Mucosa of rectum (tissue), 2 donors: Measurements from ENCODE around the gene TBX5.
"Not testable (repeated sequence)": the region's sequence is repeated elsewhere in the genome, so short reads cannot be mapped to it uniquely, and the experiment has no call there.

ENCODE experiments used
- H3K27ac ChIP-seq, 2 donors: one replicate each; pipeline ENCODE4 v1.7.0; 2013; ENCODE audit warnings: inconsistent platforms in 2 of 2, low read depth in 2 of 2, low read length in 2 of 2
- H3K27me3 ChIP-seq, 2 donors: one replicate each; pipeline ENCODE4 v1.7.0; 2013; ENCODE audit warnings: low read length in 2 of 2; ENCODE audit not compliant: control insufficient read depth in 2 of 2, insufficient read depth in 2 of 2
- H3K36me3 ChIP-seq, 2 donors: one replicate each; pipeline ENCODE4 v1.7.0; 2013; ENCODE audit warnings: low read length in 2 of 2; ENCODE audit not compliant: control insufficient read depth in 2 of 2, insufficient read depth in 2 of 2
- H3K4me1 ChIP-seq, 2 donors: one replicate each; pipeline ENCODE4 v1.7.0; 2013; ENCODE audit warnings: low read length in 2 of 2, mild to moderate bottlenecking in 1 of 2; ENCODE audit not compliant: control insufficient read depth in 2 of 2, insufficient read depth in 2 of 2
- H3K4me3 ChIP-seq, 2 donors: one replicate each; pipeline ENCODE4 v1.7.0; 2013; ENCODE audit warnings: low read length in 2 of 2
- H3K9ac ChIP-seq, 2 donors: one replicate each; pipeline ENCODE4 v1.7.0; 2013; ENCODE audit warnings: low read length in 2 of 2, low read depth in 1 of 2, mild to moderate bottlenecking in 1 of 2
- H3K9me3 ChIP-seq, 2 donors: one replicate each; pipeline ENCODE4 v1.7.0; 2013; ENCODE audit warnings: low read length in 2 of 2; ENCODE audit not compliant: control insufficient read depth in 2 of 2
- donor health status: healthy.
- donor health status: Normal muscosa, but diverticular disease.

The TBX5 gene

GRCh38 chr12:114371733-114372132, 34.2 kb downstream of the TBX5 start:
- H3K9ac ChIP-seq = no peak overlapping the region
- no peaks in the 10 kb centered on the region for H3K36me3 ChIP-seq
- peaks cover 0 to 3% of the 10 kb centered on the region in 2 donors for H3K27me3 ChIP-seq
- H3K4me1 ChIP-seq = no peaks in the 10 kb centered on the region
- H3K4me3 ChIP-seq = no peak overlapping the region
- H3K9me3 ChIP-seq = no peaks in the 10 kb centered on the region
- H3K27ac ChIP-seq = no peak overlapping the region

GRCh38 chr12:114371250-114371649, 34.7 kb downstream of the TBX5 start:
- H3K9ac ChIP-seq = no peak overlapping the region
- H3K4me3 ChIP-seq = no peak overlapping the region

GRCh38 chr12:114368685-114369452, 37.1 kb downstream of the TBX5 start:
- H3K4me3 ChIP-seq = no peak overlapping the region
- H3K9ac ChIP-seq = no peak overlapping the region
- H3K9me3 ChIP-seq = no peaks in the 10 kb centered on the region
- H3K27ac ChIP-seq = no peak overlapping the region
- H3K27me3 ChIP-seq = peaks cover 0 to 1% of the 10 kb centered on the region in 2 donors
- no peaks in the 10 kb centered on the region for H3K4me1 ChIP-seq
- no peaks in the 10 kb centered on the region for H3K36me3 ChIP-seq

More at GRCh38 chr12:114371250-114371649, 34.7 kb downstream of the TBX5 start:
- Histone ChIP-seq H3K9me3 (no peaks in the 10 kb centered on the region), H3K4me1 (no peaks in the 10 kb centered on the region), H3K27me3 (peaks cover 0 to 3% of the 10 kb centered on the region in 2 donors), H3K27ac (no peak overlapping the region), H3K36me3 (no peaks in the 10 kb centered on the region)

- Histone ChIP-seq H3K27me3 (no peaks in the 10 kb centered on the region), H3K27ac (no peak overlapping the region), H3K9ac (no peak overlapping the region), H3K4me3 (no peak overlapping the region), H3K36me3 (no peaks in the 10 kb centered on the region), H3K4me1 (no peaks in the 10 kb centered on the region), H3K9me3 (no peaks in the 10 kb centered on the region)
Measured at GRCh38 chr12:114361992-114362391, 44.0 kb downstream of the TBX5 start.

GRCh38 chr12:114361545-114361944, 44.4 kb downstream of the TBX5 start:
- Histone ChIP-seq H3K9ac (no peak overlapping the region), H3K9me3 (no peaks in the 10 kb centered on the region), H3K4me1 (no peaks in the 10 kb centered on the region), H3K27ac (no peak overlapping the region), H3K4me3 (no peak overlapping the region), H3K36me3 (no peaks in the 10 kb centered on the region), H3K27me3 (no peaks in the 10 kb centered on the region)

GRCh38 chr12:114360485-114360884, 45.5 kb downstream of the TBX5 start:
- Histone ChIP-seq H3K27me3 (no peaks in the 10 kb centered on the region), H3K27ac (no peak overlapping the region), H3K4me1 (no peaks in the 10 kb centered on the region), H3K4me3 (no peak overlapping the region), H3K9me3 (no peaks in the 10 kb centered on the region), H3K36me3 (no peaks in the 10 kb centered on the region), H3K9ac (no peak overlapping the region)

- H3K36me3 ChIP-seq = no peaks in the 10 kb centered on the region
- no peak overlapping the region for H3K4me3 ChIP-seq
- H3K27me3 ChIP-seq = no peaks in the 10 kb centered on the region
- no peak overlapping the region for H3K27ac ChIP-seq
- H3K9me3 ChIP-seq = no peaks in the 10 kb centered on the region
- H3K9ac ChIP-seq = no peak overlapping the region
- no peaks in the 10 kb centered on the region for H3K4me1 ChIP-seq
Measured at GRCh38 chr12:114355389-114356088, 50.4 kb downstream of the TBX5 start.

- not testable (repeated sequence) for H3K27ac ChIP-seq, H3K9ac ChIP-seq, H3K4me1 ChIP-seq, H3K36me3 ChIP-seq, H3K27me3 ChIP-seq, H3K4me3 ChIP-seq, H3K9me3 ChIP-seq
Measured at GRCh38 chr12:114349239-114349638, 56.7 kb downstream of the TBX5 start.

GRCh38 chr12:114347861-114348260, 58.1 kb downstream of the TBX5 start:
- Histone ChIP-seq H3K9me3 (no peaks in the 10 kb centered on the region), H3K9ac (no peak overlapping the region), H3K4me1 (no peaks in the 10 kb centered on the region), H3K4me3 (no peak overlapping the region), H3K27me3 (no peaks in the 10 kb centered on the region), H3K36me3 (no peaks in the 10 kb centered on the region), H3K27ac (no peak overlapping the region)

GRCh38 chr12:114344831-114345230, 61.1 kb downstream of the TBX5 start:
- Histone ChIP-seq H3K4me3 (no peak overlapping the region), H3K9me3 (no peaks in the 10 kb centered on the region), H3K27ac (no peak overlapping the region), H3K9ac (no peak overlapping the region), H3K36me3 (no peaks in the 10 kb centered on the region), H3K27me3 (no peaks in the 10 kb centered on the region), H3K4me1 (no peaks in the 10 kb centered on the region)
